Duodenal mucosa (tissue), 2 donors: Measurements from ENCODE around the gene CELF4.

Experiments used
- H3K27ac ChIP-seq: one replicate; pipeline ENCODE4 v1.7.0; 2013; ENCODE audit warnings: low read depth, low read length
- H3K27me3 ChIP-seq, 2 donors: one replicate each; pipeline ENCODE4 v1.7.0; 2013; ENCODE audit warnings: low read length in 2 of 2, control low read depth in 1 of 2; ENCODE audit not compliant: insufficient read depth in 2 of 2, control insufficient read depth in 1 of 2
- H3K36me3 ChIP-seq, 2 donors: one replicate each; pipeline ENCODE4 v1.7.0; 2013; ENCODE audit warnings: low read length in 2 of 2, control low read depth in 1 of 2; ENCODE audit not compliant: insufficient read depth in 2 of 2, control insufficient read depth in 1 of 2
- H3K4me1 ChIP-seq, 2 donors: one replicate each; pipeline ENCODE4 v1.7.0; 2013; ENCODE audit warnings: low read length in 2 of 2, control low read depth in 1 of 2; ENCODE audit not compliant: insufficient read depth in 2 of 2, control insufficient read depth in 1 of 2
- H3K4me3 ChIP-seq, 2 donors: one replicate each; pipeline ENCODE4 v1.7.0; 2013; ENCODE audit warnings: low read length in 2 of 2, low read depth in 1 of 2
- H3K9ac ChIP-seq, 2 donors: one replicate each; pipeline ENCODE4 v1.7.0; 2013; ENCODE audit warnings: low read length in 2 of 2, low read depth in 1 of 2
- H3K9me3 ChIP-seq, 2 donors: one replicate each; pipeline ENCODE4 v1.7.0; 2013; ENCODE audit warnings: low read length in 2 of 2, control low read depth in 1 of 2; ENCODE audit not compliant: control insufficient read depth in 1 of 2

Gene CELF4

DNA sequence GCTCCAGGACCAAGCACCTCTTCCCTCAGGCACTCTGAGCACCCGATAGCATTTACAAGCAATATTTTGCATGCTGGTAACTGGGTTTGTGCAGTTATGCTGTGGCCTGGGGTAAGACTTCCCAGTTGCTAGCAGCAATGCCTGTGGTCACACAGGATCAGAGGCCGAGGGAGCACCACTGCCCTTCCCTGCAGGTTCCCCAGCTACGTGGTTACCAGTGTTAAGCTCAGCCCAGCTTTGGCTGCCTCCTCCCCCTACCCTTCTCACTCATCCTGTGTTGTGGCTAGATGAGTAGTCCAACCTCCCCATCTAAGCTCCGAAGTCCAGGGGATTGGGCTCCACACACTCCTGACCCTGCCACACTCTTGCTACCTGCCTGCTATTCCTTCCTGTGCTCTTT lies 141.1 kb downstream of the CELF4 start:
- Histone ChIP-seq H3K27me3 (no peaks in the 10 kb centered on the region), H3K27ac (no peak overlapping the region), H3K9ac (no peak overlapping the region), H3K9me3 (no peaks in the 10 kb centered on the region), H3K36me3 (no peaks in the 10 kb centered on the region), H3K4me1 (no peaks in the 10 kb centered on the region), H3K4me3 (no peak overlapping the region)

DNA sequence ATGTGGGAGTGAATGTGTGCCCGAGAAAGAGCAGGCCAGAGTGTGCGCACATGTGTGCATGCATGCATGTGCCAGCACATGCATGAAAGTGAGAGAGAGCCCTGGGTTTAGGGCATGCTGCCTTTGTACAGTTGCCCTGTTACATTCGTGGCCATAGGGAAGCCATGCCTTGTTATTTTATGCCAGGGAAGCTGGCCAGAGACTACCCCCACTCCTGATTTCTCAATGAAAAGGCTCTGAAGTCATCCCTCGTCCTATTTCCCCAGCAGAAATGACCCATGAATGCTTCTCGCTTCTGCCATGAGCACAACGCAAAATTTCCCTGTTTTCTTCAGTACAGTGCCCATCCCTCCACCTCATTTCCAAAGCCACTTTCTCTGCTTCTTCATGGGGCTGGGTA lies 143.0 kb downstream of the CELF4 start:
- Histone ChIP-seq H3K27ac (no peak overlapping the region), H3K27me3 (no peaks in the 10 kb centered on the region), H3K9me3 (no peaks in the 10 kb centered on the region), H3K4me3 (no peak overlapping the region), H3K9ac (no peak overlapping the region), H3K36me3 (no peaks in the 10 kb centered on the region), H3K4me1 (no peaks in the 10 kb centered on the region)

DNA sequence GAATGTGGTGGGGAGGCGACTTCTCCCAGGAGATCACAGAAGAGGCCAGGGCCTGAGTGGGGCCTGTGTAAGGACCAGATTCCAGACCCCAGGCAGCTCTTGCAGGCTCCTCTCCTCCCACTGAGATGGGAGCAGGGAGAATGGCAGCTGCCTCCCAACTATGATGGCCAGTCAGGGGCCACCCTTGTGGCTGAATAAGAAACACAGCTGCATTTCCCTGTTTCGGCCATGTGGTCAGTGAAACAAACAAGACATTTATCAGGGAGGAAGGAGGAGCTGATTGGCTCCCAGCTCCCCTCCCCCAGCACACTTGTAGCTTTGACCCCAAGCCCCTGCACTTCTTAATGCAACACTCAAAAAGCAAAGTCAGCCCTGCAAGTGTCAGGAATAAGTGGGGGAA lies 143.5 kb downstream of the CELF4 start:
- Histone ChIP-seq H3K36me3 (no peaks in the 10 kb centered on the region), H3K4me1 (no peaks in the 10 kb centered on the region), H3K27ac (no peak overlapping the region), H3K9ac (no peak overlapping the region), H3K27me3 (no peaks in the 10 kb centered on the region), H3K4me3 (no peak overlapping the region), H3K9me3 (no peaks in the 10 kb centered on the region)

DNA sequence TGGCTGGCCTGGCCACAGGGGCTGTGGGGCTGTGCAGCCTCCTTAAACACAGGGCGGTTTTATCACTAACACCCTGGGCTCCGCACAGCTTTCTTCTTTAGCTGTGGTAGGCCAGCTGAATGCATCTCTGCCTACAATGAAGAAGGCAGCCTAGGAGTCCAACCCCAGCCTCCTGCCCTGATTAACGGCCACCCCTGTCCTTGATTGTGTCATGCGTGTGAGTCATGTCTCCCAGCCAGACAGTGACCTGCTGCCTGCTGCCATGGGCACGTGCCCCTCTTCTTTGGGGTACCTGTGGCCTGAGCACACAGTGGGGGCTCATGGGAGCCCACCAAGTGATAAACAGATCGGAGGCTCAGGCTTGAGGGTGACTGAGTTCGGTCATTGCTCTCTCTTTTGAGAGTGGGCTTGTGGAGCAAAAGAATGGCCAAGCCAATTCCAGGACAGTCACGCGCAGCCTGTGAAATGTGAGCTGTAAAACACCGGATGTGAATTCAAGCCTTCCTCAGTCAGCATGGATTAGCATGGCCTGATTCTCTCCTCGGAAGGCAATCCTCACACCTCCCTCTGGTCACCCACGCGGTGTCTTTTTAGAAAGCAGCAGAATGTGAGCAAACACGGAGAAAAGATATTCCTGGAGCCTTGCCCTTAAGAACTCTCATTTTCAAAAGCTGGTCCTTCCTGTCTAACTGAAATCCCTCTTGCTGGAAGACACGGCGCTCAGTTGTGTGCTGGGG lies 144.1 kb downstream of the CELF4 start:
- Histone ChIP-seq H3K4me3 (no peak overlapping the region), H3K9me3 (no peaks in the 10 kb centered on the region), H3K36me3 (no peaks in the 10 kb centered on the region), H3K27me3 (no peaks in the 10 kb centered on the region), H3K9ac (no peak overlapping the region), H3K4me1 (no peaks in the 10 kb centered on the region), H3K27ac (no peak overlapping the region)

DNA sequence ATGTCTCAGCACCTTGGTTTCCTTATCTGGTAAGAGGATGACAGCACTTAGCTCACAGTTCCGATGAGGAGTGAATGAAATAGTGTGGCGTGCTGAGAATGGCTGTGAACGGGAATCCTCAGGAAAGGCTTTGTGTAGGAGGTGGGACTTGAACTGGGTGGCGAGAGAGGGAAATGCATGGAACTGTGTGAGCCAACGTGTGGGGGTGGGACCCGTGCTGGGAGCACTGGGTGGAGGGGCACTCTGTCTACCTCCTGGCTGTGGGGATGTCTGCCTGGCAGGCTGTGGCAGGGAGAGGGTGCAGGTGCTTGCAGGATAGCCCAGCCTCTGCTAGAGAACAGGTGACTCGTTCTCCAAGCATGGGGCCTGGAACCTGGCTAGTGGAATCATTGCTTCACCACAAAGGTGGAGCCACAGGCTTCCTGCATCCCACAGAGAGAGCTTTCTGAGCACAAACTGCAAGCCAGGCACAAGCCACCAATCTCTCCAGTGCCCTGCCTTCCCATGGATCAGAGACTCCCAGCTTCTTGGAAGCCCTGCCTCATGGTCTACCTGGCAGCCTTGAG lies 145.2 kb downstream of the CELF4 start:
- no peak overlapping the region for H3K4me3 ChIP-seq
- no peaks in the 10 kb centered on the region for H3K9me3 ChIP-seq
- no peaks in the 10 kb centered on the region for H3K4me1 ChIP-seq
- no peak overlapping the region for H3K27ac ChIP-seq
- H3K9ac ChIP-seq, result no peak overlapping the region
- H3K27me3 ChIP-seq, result no peaks in the 10 kb centered on the region
- no peaks in the 10 kb centered on the region for H3K36me3 ChIP-seq

DNA sequence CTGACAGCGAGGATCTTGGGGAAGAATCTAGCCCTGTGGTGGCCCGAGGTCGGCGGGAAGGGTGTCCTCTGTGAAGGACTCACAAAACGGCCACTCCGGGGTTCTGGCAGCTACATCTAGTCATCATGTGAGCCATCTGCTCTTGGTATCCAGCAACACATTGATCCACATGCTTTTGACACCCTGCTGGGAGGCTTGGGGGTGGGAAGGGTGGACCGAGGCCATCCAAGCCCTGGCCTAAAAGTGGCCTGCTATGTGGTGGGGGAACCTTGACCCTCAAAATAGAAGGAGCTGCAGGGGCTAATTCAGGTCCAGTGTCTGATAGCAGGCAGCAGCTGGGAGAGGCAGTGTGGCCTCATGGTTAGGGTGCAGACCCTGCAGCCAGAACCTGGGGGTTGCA lies 145.7 kb downstream of the CELF4 start:
- H3K27me3 ChIP-seq, result no peaks in the 10 kb centered on the region
- H3K9me3 ChIP-seq, result no peaks in the 10 kb centered on the region
- no peaks in the 10 kb centered on the region for H3K4me1 ChIP-seq
- no peak overlapping the region for H3K27ac ChIP-seq
- H3K36me3 ChIP-seq, result no peaks in the 10 kb centered on the region
- no peak overlapping the region for H3K9ac ChIP-seq
- H3K4me3 ChIP-seq, result no peak overlapping the region

DNA sequence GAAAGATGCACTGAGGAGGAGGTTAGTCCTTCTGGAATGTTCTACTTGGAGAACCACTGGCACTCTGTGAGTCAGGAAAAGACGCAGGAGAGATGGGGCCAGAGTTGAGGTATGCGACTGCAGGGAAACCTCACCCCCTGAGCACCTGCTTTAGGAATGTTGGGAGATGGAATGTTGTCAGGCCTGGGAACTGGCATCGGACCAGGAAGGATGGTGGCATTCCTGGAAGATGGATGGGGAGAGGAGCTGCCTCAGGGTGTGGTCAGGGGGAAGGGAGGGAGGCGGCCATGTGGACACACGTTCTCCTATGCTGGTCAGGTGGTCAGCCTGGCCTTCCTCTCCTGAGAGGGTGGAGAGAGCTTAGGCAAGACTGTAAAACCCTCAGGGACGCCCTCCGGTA lies 146.3 kb downstream of the CELF4 start:
- Histone ChIP-seq H3K9ac (no peak overlapping the region), H3K4me1 (no peaks in the 10 kb centered on the region), H3K9me3 (no peaks in the 10 kb centered on the region), H3K27ac (no peak overlapping the region), H3K27me3 (no peaks in the 10 kb centered on the region), H3K36me3 (no peaks in the 10 kb centered on the region), H3K4me3 (no peak overlapping the region)

DNA sequence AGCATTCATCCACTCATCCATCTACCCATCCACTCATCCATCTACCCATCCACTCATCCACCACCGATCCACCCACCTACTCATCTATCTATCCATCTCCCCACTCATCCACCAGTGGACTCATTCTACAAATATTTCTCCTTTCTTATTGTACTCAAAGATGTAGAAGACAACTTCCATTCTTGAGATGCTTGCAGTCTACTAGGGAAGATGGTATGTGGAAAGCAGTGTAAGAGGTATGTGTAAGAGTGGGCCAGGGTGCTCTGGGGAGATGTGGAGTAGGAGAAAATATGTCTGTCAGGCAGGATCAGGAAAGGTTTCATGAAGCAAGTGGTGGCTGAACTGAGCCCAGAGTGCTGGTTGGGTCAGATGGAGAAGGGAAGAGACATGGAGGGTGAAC lies 150.8 kb downstream of the CELF4 start:
- no peaks in the 10 kb centered on the region for H3K36me3 ChIP-seq
- H3K4me1 ChIP-seq, result no peaks in the 10 kb centered on the region
- no peak overlapping the region for H3K9ac ChIP-seq
- H3K27me3 ChIP-seq, result no peaks in the 10 kb centered on the region
- no peaks in the 10 kb centered on the region for H3K9me3 ChIP-seq
- no peak overlapping the region for H3K4me3 ChIP-seq
- no peak overlapping the region for H3K27ac ChIP-seq

DNA sequence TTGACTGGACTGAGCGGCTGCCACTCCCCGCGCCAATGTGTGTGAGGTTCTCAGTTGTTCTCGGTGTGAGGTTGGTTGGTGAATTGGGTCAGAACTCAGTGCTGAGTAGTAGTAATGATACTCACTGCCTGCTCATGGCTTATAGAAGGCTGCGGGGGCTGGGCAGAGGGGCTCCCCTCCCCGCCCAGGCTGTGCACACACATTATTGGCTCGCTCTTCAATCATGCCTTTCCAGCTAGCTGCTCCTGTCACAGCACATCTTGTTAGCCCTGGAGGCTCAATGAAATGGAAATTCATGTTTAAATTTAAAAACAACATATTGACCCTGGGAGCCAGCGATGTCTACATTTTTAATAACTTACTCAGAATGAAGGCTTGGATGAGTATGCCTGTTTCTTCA lies 152.8 kb downstream of the CELF4 start:
- H3K27me3 ChIP-seq, result no peaks in the 10 kb centered on the region
- H3K9me3 ChIP-seq, result no peaks in the 10 kb centered on the region
- no peak overlapping the region for H3K27ac ChIP-seq
- no peaks in the 10 kb centered on the region for H3K4me1 ChIP-seq
- H3K9ac ChIP-seq, result no peak overlapping the region
- H3K36me3 ChIP-seq, result no peaks in the 10 kb centered on the region
- no peak overlapping the region for H3K4me3 ChIP-seq

DNA sequence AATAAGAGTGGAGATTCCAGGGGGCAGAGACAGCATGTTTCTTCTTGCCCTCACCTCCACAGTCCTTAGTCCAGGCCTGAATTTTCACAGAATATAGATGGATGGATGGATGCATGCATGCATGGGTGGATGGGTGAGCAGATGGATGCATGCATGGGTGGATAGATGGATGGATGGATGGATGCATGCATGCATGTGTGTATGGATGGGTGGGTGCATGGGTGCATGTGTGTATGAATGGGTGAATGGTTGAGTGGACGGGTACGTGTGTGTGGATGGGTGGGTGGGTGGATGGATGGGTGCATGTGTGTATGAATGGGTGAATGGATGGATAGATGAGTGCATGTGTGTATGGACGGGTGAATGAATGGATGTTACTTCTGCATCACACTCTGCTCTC lies 153.3 kb downstream of the CELF4 start:
- no peaks in the 10 kb centered on the region for H3K27me3 ChIP-seq
- no peak overlapping the region for H3K4me3 ChIP-seq
- no peak overlapping the region for H3K9ac ChIP-seq
- H3K9me3 ChIP-seq, result no peaks in the 10 kb centered on the region
- no peak overlapping the region for H3K27ac ChIP-seq
- H3K4me1 ChIP-seq, result no peaks in the 10 kb centered on the region
- H3K36me3 ChIP-seq, result no peaks in the 10 kb centered on the region
